Endometrium (tissue), 2 donors: Measurements from ENCODE around the gene PSMG4.
"Not testable (repeated sequence)": the region's sequence is repeated elsewhere in the genome, so short reads cannot be mapped to it uniquely, and the experiment has no call there.

Experiments used
- FAIRE-seq: peaks from 2 replicates; lab custom pipeline; 2012; peaks lifted over from hg19 to GRCh38; lab: Jason Lieb, UNC
- donor health status: control.
- donor health status: control.

PSMG4 gene

GRCh38 chr6:3230256-3230882 is 28.4 kb upstream of the PSMG4 start:
- FAIRE-seq = no peak

GRCh38 chr6:3230900-3231246 is 27.9 kb upstream of the PSMG4 start:
- no peak for FAIRE-seq

GRCh38 chr6:3231247-3232016 is 27.3 kb upstream of the PSMG4 start:
- no peak for FAIRE-seq

- no peak for FAIRE-seq
Observed at GRCh38 chr6:3232017-3232945, 26.5 kb upstream of the PSMG4 start.

- FAIRE-seq = no peak
Observed at GRCh38 chr6:3233321-3233720, 25.4 kb upstream of the PSMG4 start.

GRCh38 chr6:3233904-3234303 is 24.8 kb upstream of the PSMG4 start:
- no peak for FAIRE-seq

- FAIRE-seq = no peak
Observed at GRCh38 chr6:3235486-3235885, 23.3 kb upstream of the PSMG4 start.

- no peak for FAIRE-seq
Observed at GRCh38 chr6:3236005-3236404, 22.7 kb upstream of the PSMG4 start.

- FAIRE-seq = no peak
Observed at GRCh38 chr6:3237761-3238662, 20.7 kb upstream of the PSMG4 start.

GRCh38 chr6:3239110-3239830 is 19.5 kb upstream of the PSMG4 start:
- FAIRE-seq = no peak

GRCh38 chr6:3240595-3240994 is 18.2 kb upstream of the PSMG4 start:
- FAIRE-seq = no peak

- not testable (repeated sequence) for FAIRE-seq
Observed at GRCh38 chr6:3241745-3242144, 17.0 kb upstream of the PSMG4 start.

- no peak for FAIRE-seq
Observed at GRCh38 chr6:3242768-3243167, 16.0 kb upstream of the PSMG4 start.

GRCh38 chr6:3244003-3244831 is 14.5 kb upstream of the PSMG4 start:
- FAIRE-seq = no peak

GRCh38 chr6:3244832-3245161 is 13.9 kb upstream of the PSMG4 start:
- not testable (repeated sequence) for FAIRE-seq

GRCh38 chr6:3245216-3245615 is 13.5 kb upstream of the PSMG4 start:
- no peak for FAIRE-seq

- no peak for FAIRE-seq
Observed at GRCh38 chr6:3247255-3248146, 11.2 kb upstream of the PSMG4 start.

GRCh38 chr6:3249821-3250220 is 8.9 kb upstream of the PSMG4 start:
- no peak for FAIRE-seq

- no peak for FAIRE-seq
Observed at GRCh38 chr6:3250231-3250675, 8.5 kb upstream of the PSMG4 start.
